ENCODE data around the gene APBA2. TPM values are rescaled to one million over a fixed set of nuclear protein-coding genes. Genes with fewer than 3 reads are reported as not detected.

Gene APBA2
- total and polyA plus RNA-seq, 10 of the 15 experiments (the other 5 are each of a cell fraction or from before 2014, with no cell fraction given) = 0.06 to 0.26 (median 0.07) TPM; not detected in 7

- RAD21 ChIA-PET (ENCODE audit: unreplicated experiment) = no interaction called here
- intact Hi-C loops (cut with micrococcal nuclease; ENCODE audit: unreplicated experiment) (no loop called here), in situ Hi-C loops (cut with MboI) (no loop called here)
- H3K27me3 ChIP-seq (replicated peaks in 1 of 2; ENCODE audit: control insufficient read depth in 2 of 2, insufficient read depth in 2 of 2, low read length in 1 of 2) = no peaks in the 10 kb centered on the region
- no peaks in the 10 kb centered on the region for H3K79me2 ChIP-seq (ENCODE audit: control insufficient read depth, insufficient read depth, low read length)
- CTCF ChIA-PET = no interaction called here
- FAIRE-seq = no peak
- no peak overlapping the region for H3K4me2 ChIP-seq (ENCODE audit: control insufficient read depth, insufficient read depth)
- no peaks in the 10 kb centered on the region for H3K36me3 ChIP-seq (ENCODE audit: control insufficient read depth in 2 of 2, insufficient read depth in 2 of 2, low read length in 1 of 2)
- SMC1A ChIA-PET (ENCODE audit: uncharacterized antibody, unreplicated experiment) = no interaction called here
- no peak for TF ChIP-seq USF1 (IDR thresholded peaks at IDR 0.05; ENCODE audit: borderline replicate concordance, extremely low read length, insufficient read depth, low read depth, low read length)
- no peak for TF ChIP-seq ZNF217 (IDR thresholded peaks at IDR 0.05)
- no peak for TF ChIP-seq ASH2L (IDR thresholded peaks at IDR 0.05; ENCODE audit: borderline replicate concordance, low read depth)
- no peak for TF ChIP-seq CTCF (IDR thresholded peaks at IDR 0.05 in 2 of 3, conservative IDR thresholded peaks at IDR 0.05 in 1 of 3; ENCODE audit: control insufficient read depth in 2 of 3, extremely low read depth in 1 of 3, insufficient read depth in 1 of 3, low read depth in 3 of 3, low read length in 3 of 3)
- TF ChIP-seq SUPT20H (IDR thresholded peaks at IDR 0.05; ENCODE audit: borderline replicate concordance, control insufficient read depth, low read depth, low read length) = no peak
- TF ChIP-seq EED (IDR thresholded peaks at IDR 0.05; ENCODE audit: low read depth) = no peak
- no peak for TF ChIP-seq HDAC6 (IDR thresholded peaks at IDR 0.05; ENCODE audit: unreplicated experiment)
- no peak for TF ChIP-seq SMAD1 (IDR thresholded peaks at IDR 0.05; ENCODE audit: low read depth, partially characterized antibody)
- no peak for TF ChIP-seq YY1 (IDR thresholded peaks at IDR 0.05; ENCODE audit: low read depth, low read length)
- TF ChIP-seq BACH1 (IDR thresholded peaks at IDR 0.05; ENCODE audit: borderline replicate concordance) = no peak
- TF ChIP-seq NFYB (IDR thresholded peaks at IDR 0.05; ENCODE audit: insufficient read depth, low read depth, low read length) = no peak
- TF ChIP-seq, protein P1, sequence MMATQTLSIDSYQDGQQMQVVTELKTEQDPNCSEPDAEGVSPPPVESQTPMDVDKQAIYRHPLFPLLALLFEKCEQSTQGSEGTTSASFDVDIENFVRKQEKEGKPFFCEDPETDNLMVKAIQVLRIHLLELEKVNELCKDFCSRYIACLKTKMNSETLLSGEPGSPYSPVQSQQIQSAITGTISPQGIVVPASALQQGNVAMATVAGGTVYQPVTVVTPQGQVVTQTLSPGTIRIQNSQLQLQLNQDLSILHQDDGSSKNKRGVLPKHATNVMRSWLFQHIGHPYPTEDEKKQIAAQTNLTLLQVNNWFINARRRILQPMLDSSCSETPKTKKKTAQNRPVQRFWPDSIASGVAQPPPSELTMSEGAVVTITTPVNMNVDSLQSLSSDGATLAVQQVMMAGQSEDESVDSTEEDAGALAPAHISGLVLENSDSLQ (IDR thresholded peaks at IDR 0.05) = no peak
- no peak for TF ChIP-seq BCL11A (IDR thresholded peaks at IDR 0.05; ENCODE audit: low read depth, low read length)
- TF ChIP-seq, protein P2, sequence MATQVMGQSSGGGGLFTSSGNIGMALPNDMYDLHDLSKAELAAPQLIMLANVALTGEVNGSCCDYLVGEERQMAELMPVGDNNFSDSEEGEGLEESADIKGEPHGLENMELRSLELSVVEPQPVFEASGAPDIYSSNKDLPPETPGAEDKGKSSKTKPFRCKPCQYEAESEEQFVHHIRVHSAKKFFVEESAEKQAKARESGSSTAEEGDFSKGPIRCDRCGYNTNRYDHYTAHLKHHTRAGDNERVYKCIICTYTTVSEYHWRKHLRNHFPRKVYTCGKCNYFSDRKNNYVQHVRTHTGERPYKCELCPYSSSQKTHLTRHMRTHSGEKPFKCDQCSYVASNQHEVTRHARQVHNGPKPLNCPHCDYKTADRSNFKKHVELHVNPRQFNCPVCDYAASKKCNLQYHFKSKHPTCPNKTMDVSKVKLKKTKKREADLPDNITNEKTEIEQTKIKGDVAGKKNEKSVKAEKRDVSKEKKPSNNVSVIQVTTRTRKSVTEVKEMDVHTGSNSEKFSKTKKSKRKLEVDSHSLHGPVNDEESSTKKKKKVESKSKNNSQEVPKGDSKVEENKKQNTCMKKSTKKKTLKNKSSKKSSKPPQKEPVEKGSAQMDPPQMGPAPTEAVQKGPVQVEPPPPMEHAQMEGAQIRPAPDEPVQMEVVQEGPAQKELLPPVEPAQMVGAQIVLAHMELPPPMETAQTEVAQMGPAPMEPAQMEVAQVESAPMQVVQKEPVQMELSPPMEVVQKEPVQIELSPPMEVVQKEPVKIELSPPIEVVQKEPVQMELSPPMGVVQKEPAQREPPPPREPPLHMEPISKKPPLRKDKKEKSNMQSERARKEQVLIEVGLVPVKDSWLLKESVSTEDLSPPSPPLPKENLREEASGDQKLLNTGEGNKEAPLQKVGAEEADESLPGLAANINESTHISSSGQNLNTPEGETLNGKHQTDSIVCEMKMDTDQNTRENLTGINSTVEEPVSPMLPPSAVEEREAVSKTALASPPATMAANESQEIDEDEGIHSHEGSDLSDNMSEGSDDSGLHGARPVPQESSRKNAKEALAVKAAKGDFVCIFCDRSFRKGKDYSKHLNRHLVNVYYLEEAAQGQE (IDR thresholded peaks at IDR 0.05; ENCODE audit: low read depth, low read length) = no peak
- DNase-seq (ENCODE audit: low read depth, low spot score) = no peak
- H3K9ac ChIP-seq (ENCODE audit: control insufficient read depth, insufficient read depth, low read length) = no peak overlapping the region
- no peaks in the 10 kb centered on the region for H3K9me3 ChIP-seq (replicated peaks; ENCODE audit: control insufficient read depth, insufficient read depth, low read length)
- 37% methylated on average over 17 of the region's 17 CpGs for WGBS (ENCODE audit: insufficient coverage, insufficient replicate concordance, low lambda C conversion rate, missing lambda C conversion rate)
- BruUV-seq (replicated peaks) = no TSS peak
- POLR2A ChIA-PET = no interaction called here
- H2AFZ ChIP-seq (ENCODE audit: control insufficient read depth, low read depth, low read length) = no peak overlapping the region
- no peaks in the 10 kb centered on the region for H3K4me1 ChIP-seq (ENCODE audit: control insufficient read depth, insufficient read depth, low read length)
- no peaks in the 10 kb centered on the region for H4K20me1 ChIP-seq (ENCODE audit: control insufficient read depth, insufficient read depth)
- no peak overlapping the region for H3K4me3 ChIP-seq
- no peak for ATAC-seq
- no peak overlapping the region for H3K27ac ChIP-seq (ENCODE audit: control insufficient read depth, insufficient read depth)
Observed at GRCh38 chr15:29070471-29071231, 184.9 kb downstream of the APBA2 start.
